ENCODE measurements around the gene SMIM35. TPM values are rescaled to one million over a fixed set of nuclear protein-coding genes. Genes with fewer than 3 reads are reported as not detected.

SMIM35 gene
- total and polyA plus RNA-seq, 2 of the 13 experiments (the other 11 are each of a cell fraction or from before 2014, with no cell fraction given): not detected

DNA sequence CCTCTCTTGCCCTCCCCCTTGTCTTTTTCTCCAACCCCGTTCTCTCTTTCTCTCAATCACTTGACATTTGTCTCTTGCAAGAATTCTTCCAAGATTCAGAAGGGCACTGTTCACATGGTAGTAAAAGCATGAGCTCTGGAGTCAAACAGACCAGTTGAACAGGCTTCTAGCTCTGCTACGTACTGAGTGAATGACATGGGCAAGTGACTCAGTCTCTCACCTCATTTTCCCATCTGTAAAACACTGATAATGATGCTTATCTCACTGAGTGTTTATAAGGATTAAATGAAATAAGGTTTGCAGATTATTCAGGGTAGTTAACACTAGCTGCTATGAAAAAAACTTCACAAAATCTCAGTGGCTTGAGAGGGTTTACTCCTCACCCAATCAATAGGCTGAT, 106.5 kb downstream of the SMIM35 start (continued):
- TF ChIP-seq, protein P1, sequence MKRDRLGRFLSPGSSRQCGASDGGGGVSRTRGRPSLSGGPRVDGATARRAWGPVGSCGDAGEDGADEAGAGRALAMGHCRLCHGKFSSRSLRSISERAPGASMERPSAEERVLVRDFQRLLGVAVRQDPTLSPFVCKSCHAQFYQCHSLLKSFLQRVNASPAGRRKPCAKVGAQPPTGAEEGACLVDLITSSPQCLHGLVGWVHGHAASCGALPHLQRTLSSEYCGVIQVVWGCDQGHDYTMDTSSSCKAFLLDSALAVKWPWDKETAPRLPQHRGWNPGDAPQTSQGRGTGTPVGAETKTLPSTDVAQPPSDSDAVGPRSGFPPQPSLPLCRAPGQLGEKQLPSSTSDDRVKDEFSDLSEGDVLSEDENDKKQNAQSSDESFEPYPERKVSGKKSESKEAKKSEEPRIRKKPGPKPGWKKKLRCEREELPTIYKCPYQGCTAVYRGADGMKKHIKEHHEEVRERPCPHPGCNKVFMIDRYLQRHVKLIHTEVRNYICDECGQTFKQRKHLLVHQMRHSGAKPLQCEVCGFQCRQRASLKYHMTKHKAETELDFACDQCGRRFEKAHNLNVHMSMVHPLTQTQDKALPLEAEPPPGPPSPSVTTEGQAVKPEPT (CRISPR knock-in tag; IDR thresholded peaks at IDR 0.05; ENCODE audit: low read depth): no peak
- TF ChIP-seq RXRB (CRISPR knock-in tag; IDR thresholded peaks at IDR 0.05; ENCODE audit: borderline replicate concordance) (no peak), RFX3 (CRISPR knock-in tag; IDR thresholded peaks at IDR 0.05) (no peak), CBX2 (IDR thresholded peaks at IDR 0.05; ENCODE audit: low read depth, low read length) (no peak), CBX2 (CRISPR knock-in tag; IDR thresholded peaks at IDR 0.05; ENCODE audit: low read depth) (no peak)

DNA sequence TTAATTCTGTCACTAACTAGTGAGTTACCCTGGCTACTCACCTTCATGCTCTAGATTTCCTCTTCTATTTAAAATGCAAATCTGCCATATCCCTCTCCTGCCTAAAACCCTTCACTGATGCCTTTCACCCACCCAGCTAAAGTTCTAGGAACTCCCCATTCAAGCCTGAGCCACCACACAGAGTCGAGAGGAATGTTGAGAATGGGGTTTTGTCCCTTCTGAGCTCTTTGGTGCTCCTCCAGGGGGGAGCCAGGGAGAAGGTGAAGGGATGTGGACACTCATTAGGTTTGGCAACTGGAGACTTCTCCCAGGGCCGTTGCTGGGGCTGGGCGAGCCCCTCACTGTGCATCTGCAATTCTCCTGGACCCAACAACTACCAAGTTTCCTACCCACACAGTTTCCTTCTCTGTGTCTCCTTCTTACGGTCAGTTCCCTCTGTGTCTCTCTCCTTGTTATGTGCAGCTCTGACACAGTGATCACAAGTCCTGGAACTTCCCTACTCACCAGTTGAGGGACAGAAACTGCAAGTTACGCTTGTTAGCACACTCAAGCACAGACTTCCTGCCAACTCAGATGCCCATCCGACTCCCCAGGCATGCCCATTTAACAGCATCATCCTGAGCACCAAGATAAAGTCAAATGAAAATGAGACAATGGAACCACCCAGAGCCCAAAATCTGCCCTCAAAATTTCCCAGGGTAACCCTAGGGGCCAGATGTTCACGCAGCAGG, 107.1 kb downstream of the SMIM35 start:
- Histone ChIP-seq H3K36me3 (replicated peaks in 1 of 2; ENCODE audit: control insufficient read depth in 1 of 2, insufficient read depth in 2 of 2, low read length in 2 of 2) (no peaks in the 10 kb centered on the region), H3K4me2 (ENCODE audit: low read depth, low read length) (no peak overlapping the region), H4K20me1 (ENCODE audit: insufficient read depth, low read length) (no peaks in the 10 kb centered on the region), H3K4me3 (replicated peaks in 1 of 3; ENCODE audit: insufficient read depth in 1 of 3, low read depth in 2 of 3, low read length in 3 of 3) (no peak overlapping the region), H3K9me3 (ENCODE audit: low read length) (no peaks in the 10 kb centered on the region), H3K27me3 (ENCODE audit: control insufficient read depth in 1 of 2, insufficient read depth in 2 of 2, low read length in 2 of 2) (peaks cover 0 to 45% of the 10 kb centered on the region in 2 experiments; a peak in 4 of 5 replicates), H3K79me2 (ENCODE audit: insufficient read depth, low read length) (no peaks in the 10 kb centered on the region), H3K9ac (ENCODE audit: insufficient read depth, low read depth, low read length) (no peak overlapping the region), H2AFZ (ENCODE audit: low read length) (no peak overlapping the region), H3K4me1 (ENCODE audit: insufficient read depth, low read length) (no peaks in the 10 kb centered on the region), H3K27ac (ENCODE audit: extremely low read length, insufficient read depth, low read length) (no peak overlapping the region)
- CTCF ChIA-PET (ENCODE audit: low intra/inter-chr PET ratio, low total read pairs): no interaction called here
- in situ Hi-C loops (cut with HindIII; ENCODE audit: extremely low pct_ligation_motif_present, low pct_unique_long_range_greater_than_20kb) (no loop called here), intact Hi-C loops (cut with micrococcal nuclease; ENCODE audit: unreplicated experiment) (no loop called here)
- no peak for FAIRE-seq
- POLR2A ChIA-PET: no interaction called here
- WGBS (ENCODE audit: low lambda C conversion rate): 7% methylated on average over 7 of the region's 7 CpGs
- BruUV-seq (replicated peaks): no TSS peak
- ATAC-seq: no peak
- DNase-seq (ENCODE audit: low spot score): no peak
- no peak for TF ChIP-seq SAFB2 (CRISPR knock-in tag; IDR thresholded peaks at IDR 0.05; ENCODE audit: borderline replicate concordance, low read depth)
- no peak for TF ChIP-seq ZNF674 (CRISPR knock-in tag; IDR thresholded peaks at IDR 0.05; ENCODE audit: low read depth)
- no peak for TF ChIP-seq ZNF20 (CRISPR knock-in tag; IDR thresholded peaks at IDR 0.05)
- TF ChIP-seq, protein P2, sequence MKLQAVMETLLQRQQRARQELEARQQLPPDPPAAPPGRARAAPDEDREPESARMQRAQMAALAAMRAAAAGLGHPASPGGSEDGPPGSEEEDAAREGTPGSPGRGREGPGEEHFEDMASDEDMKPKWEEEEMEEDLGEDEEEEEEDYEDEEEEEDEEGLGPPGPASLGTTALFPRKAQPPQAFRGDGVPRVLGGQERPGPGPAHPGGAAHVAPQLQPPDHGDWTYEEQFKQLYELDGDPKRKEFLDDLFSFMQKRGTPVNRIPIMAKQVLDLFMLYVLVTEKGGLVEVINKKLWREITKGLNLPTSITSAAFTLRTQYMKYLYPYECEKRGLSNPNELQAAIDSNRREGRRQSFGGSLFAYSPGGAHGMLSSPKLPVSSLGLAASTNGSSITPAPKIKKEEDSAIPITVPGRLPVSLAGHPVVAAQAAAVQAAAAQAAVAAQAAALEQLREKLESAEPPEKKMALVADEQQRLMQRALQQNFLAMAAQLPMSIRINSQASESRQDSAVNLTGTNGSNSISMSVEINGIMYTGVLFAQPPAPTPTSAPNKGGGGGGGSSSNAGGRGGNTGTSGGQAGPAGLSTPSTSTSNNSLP (IDR thresholded peaks at IDR 0.05; ENCODE audit: low read depth, low read length): no peak
- TF ChIP-seq ELF3 (CRISPR knock-in tag; IDR thresholded peaks at IDR 0.05): no peak
- TF ChIP-seq, protein P3, sequence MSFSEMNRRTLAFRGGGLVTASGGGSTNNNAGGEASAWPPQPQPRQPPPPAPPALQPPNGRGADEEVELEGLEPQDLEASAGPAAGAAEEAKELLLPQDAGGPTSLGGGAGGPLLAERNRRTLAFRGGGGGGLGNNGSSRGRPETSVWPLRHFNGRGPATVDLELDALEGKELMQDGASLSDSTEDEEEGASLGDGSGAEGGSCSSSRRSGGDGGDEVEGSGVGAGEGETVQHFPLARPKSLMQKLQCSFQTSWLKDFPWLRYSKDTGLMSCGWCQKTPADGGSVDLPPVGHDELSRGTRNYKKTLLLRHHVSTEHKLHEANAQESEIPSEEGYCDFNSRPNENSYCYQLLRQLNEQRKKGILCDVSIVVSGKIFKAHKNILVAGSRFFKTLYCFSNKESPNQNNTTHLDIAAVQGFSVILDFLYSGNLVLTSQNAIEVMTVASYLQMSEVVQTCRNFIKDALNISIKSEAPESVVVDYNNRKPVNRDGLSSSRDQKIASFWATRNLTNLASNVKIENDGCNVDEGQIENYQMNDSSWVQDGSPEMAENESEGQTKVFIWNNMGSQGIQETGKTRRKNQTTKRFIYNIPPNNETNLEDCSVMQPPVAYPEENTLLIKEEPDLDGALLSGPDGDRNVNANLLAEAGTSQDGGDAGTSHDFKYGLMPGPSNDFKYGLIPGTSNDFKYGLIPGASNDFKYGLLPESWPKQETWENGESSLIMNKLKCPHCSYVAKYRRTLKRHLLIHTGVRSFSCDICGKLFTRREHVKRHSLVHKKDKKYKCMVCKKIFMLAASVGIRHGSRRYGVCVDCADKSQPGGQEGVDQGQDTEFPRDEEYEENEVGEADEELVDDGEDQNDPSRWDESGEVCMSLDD (CRISPR knock-in tag; IDR thresholded peaks at IDR 0.05; ENCODE audit: borderline replicate concordance): no peak
- no peak for TF ChIP-seq IKZF1 (IDR thresholded peaks at IDR 0.05)
- TF ChIP-seq JUND (CRISPR knock-in tag; IDR thresholded peaks at IDR 0.05): no peak
- TF ChIP-seq NFATC3 (CRISPR knock-in tag; IDR thresholded peaks at IDR 0.05): no peak
- no peak for TF ChIP-seq NFE2L1 (CRISPR knock-in tag; IDR thresholded peaks at IDR 0.05; ENCODE audit: borderline replicate concordance)
- no peak for TF ChIP-seq ZNF317 (CRISPR knock-in tag; IDR thresholded peaks at IDR 0.05)
- no peak for TF ChIP-seq SRY (CRISPR knock-in tag; IDR thresholded peaks at IDR 0.05)
- TF ChIP-seq LCORL (IDR thresholded peaks at IDR 0.05): no peak
- no peak for TF ChIP-seq LCORL (CRISPR knock-in tag; IDR thresholded peaks at IDR 0.05)
- no peak for TF ChIP-seq FOXA3 (CRISPR knock-in tag; IDR thresholded peaks at IDR 0.05)
